Stimulated activated CD8-positive, alpha-beta memory T cell treated with anti-CD3 and anti-CD28 coated beads, Interleukin-15, amount 100 ng/mL, for 48 hours (primary cell): ENCODE measurements around the gene NID2.

Experiments
- DNase-seq, 2 donors: peaks; one replicate each; pipeline ENCODE4 v3.0.0-alpha.2; 2020; ENCODE audit warnings: low read depth in 2 of 2

NID2 gene

GRCh38 chr14:52058341-52058740 is 10.5 kb downstream of the NID2 start:
- DNase-seq, result no peak

GRCh38 chr14:52055167-52055566 is 13.7 kb downstream of the NID2 start:
- no peak for DNase-seq

- no peak for DNase-seq
Measured at GRCh38 chr14:52054678-52055077, 14.2 kb downstream of the NID2 start.

GRCh38 chr14:52053044-52053443 is 15.8 kb downstream of the NID2 start:
- no peak for DNase-seq

- no peak for DNase-seq
Measured at GRCh38 chr14:52052288-52052943, 16.4 kb downstream of the NID2 start.

- DNase-seq, result no peak
Measured at GRCh38 chr14:52051871-52052270, 17.0 kb downstream of the NID2 start.

GRCh38 chr14:52051251-52051650 is 17.6 kb downstream of the NID2 start:
- DNase-seq, result no peak

GRCh38 chr14:52049721-52050588 is 18.9 kb downstream of the NID2 start:
- no peak for DNase-seq

GRCh38 chr14:52049271-52049670 is 19.6 kb downstream of the NID2 start:
- no peak for DNase-seq

- no peak for DNase-seq
Measured at GRCh38 chr14:52048641-52049204, 20.1 kb downstream of the NID2 start.

GRCh38 chr14:52048116-52048515 is 20.7 kb downstream of the NID2 start:
- DNase-seq, result no peak

GRCh38 chr14:52046376-52046917 is 22.4 kb downstream of the NID2 start:
- DNase-seq, result no peak

GRCh38 chr14:52044791-52045522 is 23.9 kb downstream of the NID2 start:
- no peak for DNase-seq

- DNase-seq, result peak in 1 of 2 donors; percentile 9
Measured at GRCh38 chr14:52043690-52044089, 25.2 kb downstream of the NID2 start.

- no peak for DNase-seq
Measured at GRCh38 chr14:52042371-52043289, 26.2 kb downstream of the NID2 start.

GRCh38 chr14:52040598-52040997 is 28.3 kb downstream of the NID2 start:
- DNase-seq, result no peak

GRCh38 chr14:52039124-52039815 is 29.6 kb downstream of the NID2 start:
- no peak for DNase-seq

GRCh38 chr14:52033101-52033642 is 35.7 kb downstream of the NID2 start:
- DNase-seq, result no peak

- no peak for DNase-seq
Measured at GRCh38 chr14:52032204-52032801, 36.6 kb downstream of the NID2 start.
